Stomach smooth muscle (tissue), 2 donors: ENCODE measurements around the gene CSNK1D.

Experiments used
- H3K27ac ChIP-seq: one replicate; pipeline ENCODE4 v1.7.0; 2013; ENCODE audit warnings: mild to moderate bottlenecking, low read length, inconsistent platforms
- H3K27me3 ChIP-seq, 2 donors: one replicate each; pipeline ENCODE4 v1.7.0; 2013; ENCODE audit warnings: low read length in 2 of 2; ENCODE audit not compliant: insufficient read depth in 2 of 2, control insufficient read depth in 1 of 2
- H3K36me3 ChIP-seq, 2 donors: one replicate each; pipeline ENCODE4 v1.7.0; 2013; ENCODE audit warnings: low read length in 2 of 2; ENCODE audit not compliant: control insufficient read depth in 2 of 2, insufficient read depth in 2 of 2
- H3K4me1 ChIP-seq: one replicate; pipeline ENCODE4 v1.7.0; 2013; ENCODE audit warnings: low read length; ENCODE audit not compliant: control insufficient read depth, insufficient read depth
- H3K4me3 ChIP-seq, 2 donors: one replicate each; pipeline ENCODE4 v1.7.0; 2013; ENCODE audit warnings: low read length in 2 of 2
- H3K9ac ChIP-seq, 2 donors: one replicate each; pipeline ENCODE4 v1.7.0; 2013; ENCODE audit warnings: low read length in 2 of 2, mild to moderate bottlenecking in 1 of 2
- H3K9me3 ChIP-seq, 2 donors: one replicate each; pipeline ENCODE4 v1.7.0; 2013; ENCODE audit warnings: low read length in 2 of 2; ENCODE audit not compliant: control insufficient read depth in 2 of 2
- donor health status: healthy.
- donor health status: Pancreatic carcinoma.

Gene CSNK1D

GRCh38 chr17:82222816-82223215 is 50.7 kb downstream of the CSNK1D start:
- no peak overlapping the region for H3K9ac ChIP-seq
- no peak overlapping the region for H3K27ac ChIP-seq
- H3K9me3 ChIP-seq = no peaks in the 10 kb centered on the region
- no peaks in the 10 kb centered on the region for H3K4me1 ChIP-seq
- H3K27me3 ChIP-seq = no peaks in the 10 kb centered on the region
- H3K36me3 ChIP-seq = no peaks in the 10 kb centered on the region
- H3K4me3 ChIP-seq = no peak overlapping the region

GRCh38 chr17:82221341-82221902 is 52.1 kb downstream of the CSNK1D start:
- H3K4me3 ChIP-seq = no peak overlapping the region
- H3K9ac ChIP-seq = no peak overlapping the region
- no peaks in the 10 kb centered on the region for H3K36me3 ChIP-seq
- H3K27ac ChIP-seq = no peak overlapping the region
- H3K27me3 ChIP-seq = no peaks in the 10 kb centered on the region
- H3K9me3 ChIP-seq = no peaks in the 10 kb centered on the region
- H3K4me1 ChIP-seq = no peaks in the 10 kb centered on the region

GRCh38 chr17:82219753-82220709 is 53.5 kb downstream of the CSNK1D start:
- no peak overlapping the region for H3K9ac ChIP-seq
- H3K36me3 ChIP-seq = no peaks in the 10 kb centered on the region
- no peaks in the 10 kb centered on the region for H3K9me3 ChIP-seq
- H3K4me1 ChIP-seq = peaks cover 4% of the 10 kb centered on the region
- no peaks in the 10 kb centered on the region for H3K27me3 ChIP-seq
- H3K27ac ChIP-seq = no peak overlapping the region
- H3K4me3 ChIP-seq = no peak overlapping the region

GRCh38 chr17:82219083-82219482 is 54.4 kb downstream of the CSNK1D start:
- Histone ChIP-seq H3K9me3 (no peaks in the 10 kb centered on the region), H3K27ac (no peak overlapping the region), H3K4me3 (no peak overlapping the region), H3K27me3 (no peaks in the 10 kb centered on the region), H3K36me3 (no peaks in the 10 kb centered on the region), H3K4me1 (peaks cover 4% of the 10 kb centered on the region), H3K9ac (no peak overlapping the region)

- Histone ChIP-seq H3K27ac (no peak overlapping the region), H3K9me3 (no peaks in the 10 kb centered on the region), H3K4me1 (peaks cover 6% of the 10 kb centered on the region), H3K36me3 (no peaks in the 10 kb centered on the region), H3K27me3 (no peaks in the 10 kb centered on the region), H3K9ac (no peak overlapping the region), H3K4me3 (no peak overlapping the region)
Measured at GRCh38 chr17:82218349-82219075, 55.0 kb downstream of the CSNK1D start.

GRCh38 chr17:82217530-82218204 is 55.8 kb downstream of the CSNK1D start:
- H3K27ac ChIP-seq = no peak overlapping the region
- H3K4me3 ChIP-seq = no peak overlapping the region
- H3K4me1 ChIP-seq = peaks cover 11% of the 10 kb centered on the region
- H3K36me3 ChIP-seq = no peaks in the 10 kb centered on the region
- no peaks in the 10 kb centered on the region for H3K9me3 ChIP-seq
- no peak overlapping the region for H3K9ac ChIP-seq
- H3K27me3 ChIP-seq = no peaks in the 10 kb centered on the region

GRCh38 chr17:82217120-82217529 is 56.4 kb downstream of the CSNK1D start:
- Histone ChIP-seq H3K27ac (peak overlapping the region; percentile 41), H3K4me1 (peaks cover 11% of the 10 kb centered on the region), H3K4me3 (no peak overlapping the region)

GRCh38 chr17:82216301-82217119 is 57.0 kb downstream of the CSNK1D start:
- H3K9ac ChIP-seq = no peak overlapping the region
- no peaks in the 10 kb centered on the region for H3K36me3 ChIP-seq
- H3K27ac ChIP-seq = peak overlapping the region; percentile 41
- H3K27me3 ChIP-seq = no peaks in the 10 kb centered on the region
- H3K9me3 ChIP-seq = no peaks in the 10 kb centered on the region
- H3K4me3 ChIP-seq = no peak overlapping the region
- peaks cover 17% of the 10 kb centered on the region for H3K4me1 ChIP-seq

More at GRCh38 chr17:82217120-82217529, 56.4 kb downstream of the CSNK1D start:
- Histone ChIP-seq H3K9me3 (no peaks in the 10 kb centered on the region), H3K27me3 (no peaks in the 10 kb centered on the region), H3K9ac (no peak overlapping the region), H3K36me3 (no peaks in the 10 kb centered on the region)

- Histone ChIP-seq H3K4me1 (peaks cover 19% of the 10 kb centered on the region), H3K27ac (peak overlapping the region; percentile 41), H3K9ac (no peak overlapping the region)
Measured at GRCh38 chr17:82215972-82216300, 57.6 kb downstream of the CSNK1D start.

More at GRCh38 chr17:82215972-82216300, 57.6 kb downstream of the CSNK1D start:
- Histone ChIP-seq H3K27me3 (no peaks in the 10 kb centered on the region), H3K36me3 (no peaks in the 10 kb centered on the region), H3K4me3 (no peak overlapping the region), H3K9me3 (no peaks in the 10 kb centered on the region)
